GM18868 (cell line): Measurements from ENCODE around the gene COQ2.
"Not testable (repeated sequence)": the region's sequence is repeated elsewhere in the genome, so short reads cannot be mapped to it uniquely, and the experiment has no call there.

Experiments used
- ATAC-seq: cut with Tn5 transposase; IDR thresholded peaks from one replicate; pipeline ENCODE4 v1.9.1; 2021; ENCODE audit warnings: mild to moderate bottlenecking, moderate library complexity; ENCODE audit not compliant: unreplicated experiment

COQ2 gene

DNA sequence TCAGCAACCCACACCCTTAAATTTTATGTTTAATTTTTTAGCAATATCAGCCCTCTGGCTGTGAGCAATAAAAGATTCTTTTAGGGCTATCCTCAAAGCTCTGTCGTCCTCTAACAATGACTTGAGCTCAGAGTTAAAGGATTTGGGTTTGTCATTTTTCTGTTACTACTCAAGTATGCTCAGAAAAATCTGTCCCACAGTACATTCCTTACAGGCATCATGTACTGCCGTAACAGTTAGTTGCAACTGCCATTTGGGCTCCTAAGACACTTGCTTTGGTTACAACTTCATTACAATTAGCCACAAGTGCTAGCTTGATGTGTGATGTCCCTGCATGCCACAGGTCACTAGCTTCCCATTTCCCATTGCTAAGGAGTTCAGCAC lies 33.2 kb downstream of the COQ2 start:
- ATAC-seq = no peak

DNA sequence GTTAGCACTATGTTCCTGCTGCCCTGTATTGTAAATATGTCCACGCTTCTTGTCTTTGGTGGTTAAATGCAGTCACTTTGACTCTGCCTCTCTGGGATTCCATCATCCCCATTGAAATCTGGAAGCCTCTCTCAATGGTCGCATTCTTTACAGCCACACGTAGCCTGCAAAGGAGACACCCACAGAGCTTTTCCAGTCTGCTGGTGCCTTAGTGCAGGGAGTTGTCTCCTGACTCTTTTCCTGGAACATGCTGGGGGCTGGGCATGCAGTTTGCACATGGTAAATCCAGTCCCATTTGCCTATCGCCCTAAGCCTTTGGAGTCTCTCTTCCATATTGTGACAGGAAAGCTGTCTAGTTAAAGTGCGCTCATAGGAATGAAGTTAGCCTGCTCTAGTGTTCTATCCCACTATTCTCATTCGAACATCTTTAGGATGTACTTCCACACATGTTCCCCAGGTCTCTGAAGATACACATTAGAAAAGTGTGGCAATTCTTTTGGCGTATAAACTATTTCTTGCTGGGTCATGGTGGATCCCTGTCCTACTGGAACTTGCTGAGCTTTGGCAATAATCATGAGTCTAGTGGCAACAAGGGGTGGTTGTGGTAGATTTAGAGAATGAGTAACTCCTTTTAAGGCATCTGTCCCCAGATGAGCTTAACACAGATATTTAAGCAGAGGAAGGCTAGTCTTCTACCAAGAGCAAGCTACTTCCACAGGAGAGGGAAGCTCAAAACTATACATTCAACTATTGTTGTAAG lies 33.7 kb downstream of the COQ2 start:
- no peak for ATAC-seq

- ATAC-seq = no peak
These were observed 36.1 kb downstream of the COQ2 start for GRCh38 chr4:83248486-83248885.

DNA sequence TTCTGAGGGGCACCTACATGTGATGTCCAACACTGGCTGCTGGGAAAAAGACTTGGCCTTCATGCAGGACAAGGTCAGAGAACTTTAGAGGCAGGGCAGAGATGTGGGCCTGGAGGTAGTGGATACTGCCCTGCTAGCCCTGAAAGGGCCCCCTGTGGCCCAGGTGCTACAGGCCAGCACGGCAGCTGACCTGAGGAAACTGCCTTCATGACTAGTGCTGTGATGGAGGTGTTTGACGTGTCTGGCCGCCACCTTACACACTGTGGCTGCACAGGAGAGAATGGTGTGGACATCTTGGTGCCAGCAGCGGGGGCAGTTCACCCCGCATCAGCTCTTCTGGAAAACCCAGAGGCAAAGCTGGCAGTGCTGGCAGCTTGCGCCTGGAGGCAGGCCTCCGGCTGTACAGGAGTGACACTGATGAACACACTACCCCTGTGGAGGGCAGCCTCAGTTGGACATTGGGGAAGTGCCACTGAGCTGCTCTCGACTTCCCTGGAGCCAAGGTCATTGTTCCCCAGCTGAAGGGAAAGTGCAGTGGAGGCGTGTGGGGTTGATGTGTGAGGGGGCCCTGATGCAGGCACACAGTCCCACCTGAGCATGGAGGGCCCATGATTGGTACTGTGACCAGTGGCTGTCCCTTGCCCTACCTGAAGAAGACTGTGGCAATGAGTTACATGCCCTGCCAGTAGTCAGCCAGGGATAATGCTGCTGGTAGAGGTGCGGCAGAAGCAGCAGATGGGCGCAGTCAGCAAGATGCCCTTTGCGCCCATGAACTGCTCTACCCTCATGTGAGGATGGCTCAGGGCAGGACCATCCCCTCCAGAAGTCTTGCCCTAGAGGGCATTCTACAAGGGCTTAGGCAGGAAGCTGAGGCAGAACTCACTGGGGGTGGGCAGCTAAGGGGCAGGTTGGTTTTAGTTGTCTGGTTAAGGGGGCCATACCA lies 36.9 kb downstream of the COQ2 start:
- no peak for ATAC-seq

GRCh38 chr4:83241132-83241531 lies 43.5 kb downstream of the COQ2 start:
- no peak for ATAC-seq

DNA sequence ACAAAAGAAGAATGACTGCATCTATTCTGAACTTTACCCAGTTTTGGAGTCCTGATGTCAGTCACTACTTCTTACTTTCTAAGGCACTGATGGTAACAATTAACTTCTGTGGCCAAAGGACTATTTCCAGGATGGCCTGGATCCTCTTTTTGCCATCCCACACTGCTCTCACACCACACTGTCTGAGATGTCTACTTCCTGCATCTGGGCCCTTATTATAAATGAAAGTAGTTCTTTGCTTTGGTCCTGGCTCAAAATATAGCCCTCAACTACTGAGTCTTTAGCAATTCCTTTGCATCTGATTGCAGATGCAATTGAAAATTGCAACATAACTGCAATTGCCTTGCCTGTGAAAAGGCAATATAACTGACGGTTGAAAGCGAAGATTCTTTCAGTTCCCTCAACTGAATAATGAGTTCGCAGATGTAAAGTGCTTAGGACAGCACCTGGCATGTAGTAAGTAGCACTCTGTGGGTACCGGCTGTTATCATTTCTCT lies 44.2 kb downstream of the COQ2 start:
- peak; percentile 86 for ATAC-seq

DNA sequence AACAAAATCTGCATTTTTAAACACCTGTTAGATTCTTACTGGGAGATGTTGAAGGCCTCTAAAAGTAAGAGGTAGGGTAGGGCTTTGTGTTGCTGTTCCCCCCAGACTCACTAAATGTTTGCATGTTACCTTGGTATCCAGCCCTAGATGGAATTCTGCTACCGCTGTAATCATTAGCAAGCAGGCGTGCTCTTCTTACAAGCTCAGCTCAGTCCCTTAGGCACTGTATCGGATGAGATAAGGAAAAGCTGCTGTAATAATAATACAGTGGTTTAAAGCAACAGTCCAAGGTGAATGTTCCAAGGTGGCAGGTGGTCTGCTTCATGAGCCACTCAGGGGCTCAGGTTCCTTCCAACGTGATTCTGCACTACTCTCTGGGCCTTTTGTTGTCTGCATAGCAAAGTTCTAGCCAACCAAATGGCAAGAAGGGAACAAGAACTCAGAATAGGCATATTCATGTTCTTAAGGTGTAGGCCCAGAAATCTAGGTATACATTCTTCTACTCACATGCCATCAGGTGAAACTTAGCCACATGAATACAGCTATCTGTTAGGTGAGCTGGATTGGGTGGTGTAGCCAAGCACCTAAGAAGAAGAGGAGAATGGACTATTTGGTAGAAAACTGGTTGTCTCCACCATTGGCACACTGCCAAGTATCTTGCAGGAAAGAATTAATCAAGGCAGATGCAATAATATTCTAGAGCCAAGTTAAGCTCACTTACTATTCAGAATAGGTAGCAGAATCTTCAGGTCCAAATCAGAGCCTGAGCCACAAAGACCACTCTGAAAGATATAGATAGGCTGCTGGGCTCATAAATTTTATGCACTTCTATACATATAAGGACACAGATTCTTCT lies 46.0 kb downstream of the COQ2 start:
- ATAC-seq = no peak

DNA sequence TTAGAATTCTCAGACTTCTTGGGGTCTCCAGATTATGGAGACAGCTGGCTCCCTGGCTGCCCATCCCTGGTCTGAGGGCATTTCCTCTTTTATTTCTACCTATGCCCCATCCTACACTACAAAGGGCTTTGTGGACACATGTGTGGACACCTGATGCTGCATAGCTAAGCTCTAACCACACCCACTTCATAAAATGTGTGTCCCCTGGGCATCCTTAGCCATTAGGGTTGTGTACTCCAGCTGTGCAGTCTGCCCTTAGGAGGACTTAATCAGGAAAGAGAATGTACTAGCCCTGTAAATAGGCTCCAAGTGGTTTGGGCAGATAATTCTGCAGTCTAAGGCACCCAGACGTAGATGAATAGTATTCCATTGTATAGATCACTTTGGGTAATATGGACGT lies 47.0 kb downstream of the COQ2 start:
- ATAC-seq = no peak

- peak; percentile 31 for ATAC-seq
These were observed 48.9 kb downstream of the COQ2 start for GRCh38 chr4:83235645-83236133.

- no peak for ATAC-seq
These were observed 49.5 kb downstream of the COQ2 start for GRCh38 chr4:83234902-83235644.

DNA sequence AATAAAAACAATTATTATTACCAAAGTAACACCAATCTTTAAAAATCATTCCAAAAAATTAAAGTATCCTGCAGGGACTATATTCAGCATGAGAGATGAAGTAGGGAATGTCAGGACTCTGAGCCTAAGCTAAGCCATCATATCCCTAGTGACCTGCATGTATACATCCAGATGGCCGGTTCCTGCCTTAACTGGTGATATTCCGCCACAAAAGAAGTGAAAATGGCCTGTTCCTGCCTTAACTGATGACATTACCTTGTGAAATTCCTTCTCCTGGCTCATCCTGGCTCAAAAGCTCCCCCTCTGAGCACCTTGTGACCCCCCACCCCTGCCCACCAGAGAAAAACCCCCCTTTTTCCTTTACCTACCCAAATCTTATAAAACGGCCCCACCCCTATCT lies 50.2 kb downstream of the COQ2 start:
- not testable (repeated sequence) for ATAC-seq

- ATAC-seq = no peak
These were observed 52.5 kb downstream of the COQ2 start for GRCh38 chr4:83232082-83232481.

DNA sequence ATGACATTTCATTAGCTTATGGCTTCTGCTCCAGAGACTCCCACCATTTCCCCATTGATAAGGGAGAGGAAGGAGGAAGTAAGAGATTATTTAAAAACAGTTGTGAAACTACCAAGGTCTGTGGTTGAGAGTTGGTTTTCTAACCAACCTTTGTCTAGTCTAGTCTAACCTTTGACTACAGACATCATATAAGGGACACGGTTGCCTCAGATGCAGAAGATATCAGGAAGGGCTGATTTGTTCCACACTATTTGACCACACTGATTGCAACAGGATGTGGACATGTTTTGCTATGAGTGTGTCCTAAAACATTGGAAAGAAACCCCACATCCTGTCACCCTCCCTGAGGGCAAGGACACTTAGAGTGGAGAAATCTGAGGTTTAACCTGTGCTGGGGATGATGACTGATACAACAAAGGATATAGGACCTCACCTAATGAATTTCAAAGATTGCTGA lies 53.0 kb downstream of the COQ2 start:
- ATAC-seq = peak; percentile 71

- no peak for ATAC-seq
These were observed 53.7 kb downstream of the COQ2 start for GRCh38 chr4:83230928-83231327.

DNA sequence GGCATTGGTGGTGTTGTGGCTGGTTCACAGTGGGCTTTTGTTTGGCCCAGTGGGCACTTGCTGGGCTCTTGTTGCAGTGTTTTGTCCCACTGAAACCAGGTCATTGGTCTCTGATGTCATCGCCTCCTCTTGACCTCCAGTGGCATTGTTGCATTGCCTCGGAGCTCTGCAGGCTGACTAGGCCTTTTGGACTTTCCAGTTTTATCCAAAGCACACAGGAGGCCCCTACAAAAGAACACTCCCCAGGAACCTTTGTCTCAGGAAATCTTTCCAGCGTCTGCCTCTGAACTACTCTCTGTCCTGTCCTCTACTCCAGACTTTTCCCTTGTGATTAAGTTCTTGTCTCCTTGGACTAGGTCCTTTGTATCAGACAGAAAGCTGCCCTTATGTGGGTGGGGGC lies 54.8 kb downstream of the COQ2 start:
- no peak for ATAC-seq

DNA sequence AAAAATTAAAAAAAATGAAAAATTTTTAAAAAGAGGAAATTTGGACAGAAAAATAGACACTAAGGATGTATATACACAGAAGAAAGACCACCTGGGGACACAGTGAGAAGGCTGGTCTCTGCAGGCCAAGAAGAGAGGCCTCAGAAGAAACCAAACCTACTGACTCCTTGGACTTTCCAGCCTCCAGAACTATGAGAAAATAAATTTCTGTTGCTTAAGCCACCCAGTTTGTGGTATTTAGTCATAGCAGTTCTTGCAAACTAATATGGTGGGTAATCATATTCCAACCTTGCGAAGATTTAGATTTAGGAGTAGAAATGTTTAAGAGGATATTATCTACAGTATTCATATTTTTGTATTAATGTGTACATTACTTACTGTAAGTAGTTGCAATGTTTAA lies 56.4 kb downstream of the COQ2 start:
- no peak for ATAC-seq

GRCh38 chr4:83224502-83225197 lies 59.9 kb downstream of the COQ2 start:
- ATAC-seq = no peak

DNA sequence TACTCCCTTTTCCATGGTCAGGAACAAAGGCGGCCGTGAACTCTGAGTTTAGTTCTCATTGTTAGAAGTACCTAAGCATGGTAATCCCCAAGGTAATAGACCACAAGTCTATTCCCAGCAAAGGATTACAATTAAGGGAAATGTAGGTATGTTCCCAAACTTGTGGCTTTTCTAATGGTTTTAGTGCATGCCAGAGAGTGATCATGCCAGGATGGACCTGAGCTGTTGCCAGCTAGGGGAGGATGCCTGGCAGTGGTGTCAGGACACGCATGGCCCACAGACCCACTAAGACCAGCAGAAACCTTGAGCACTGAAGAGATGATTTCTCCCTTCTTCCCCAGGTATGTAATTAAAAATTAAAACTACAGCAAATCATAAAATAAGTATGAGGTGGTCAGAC lies 60.8 kb downstream of the COQ2 start:
- ATAC-seq = no peak

DNA sequence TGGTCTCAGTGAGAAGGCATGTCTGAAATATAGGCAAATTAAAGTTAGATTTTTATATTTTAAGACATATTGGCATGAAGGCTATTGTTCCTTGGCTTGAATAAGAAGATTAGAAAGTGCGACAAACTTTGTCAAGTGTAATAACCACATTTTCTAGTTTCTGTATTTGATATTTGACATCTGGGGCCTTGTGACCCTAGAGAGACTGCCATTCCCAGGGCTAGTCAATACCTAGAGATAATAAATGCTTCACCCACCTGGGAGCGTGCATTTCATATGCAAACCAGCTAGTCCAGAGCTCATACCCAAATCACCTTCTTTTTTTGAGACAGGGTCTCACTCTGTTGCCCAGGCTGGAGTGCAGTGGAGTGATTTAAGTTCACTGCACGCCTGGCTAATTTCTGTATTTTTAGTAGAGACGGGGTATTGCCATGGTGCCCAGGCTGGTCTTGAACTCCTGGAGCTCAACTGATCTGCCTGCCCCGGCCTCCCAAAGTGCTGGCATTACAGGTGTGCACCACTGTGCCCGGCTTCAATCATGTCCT lies 62.6 kb downstream of the COQ2 start:
- peak; percentile 41 for ATAC-seq
